NCI-H345 treated with DMSO at 0.1 percent for 48 hours (cell line): ENCODE measurements around the gene NIPBL.
"Not testable (repeated sequence)": the region's sequence is repeated elsewhere in the genome, so short reads cannot be mapped to it uniquely, and the experiment has no call there.

ENCODE experiments used
- DNase-seq: peaks from one replicate; lab custom pipeline; 2025; ENCODE audit not compliant: unreplicated experiment; lab: John Stamatoyannopoulos, UW

NIPBL gene, protein sequence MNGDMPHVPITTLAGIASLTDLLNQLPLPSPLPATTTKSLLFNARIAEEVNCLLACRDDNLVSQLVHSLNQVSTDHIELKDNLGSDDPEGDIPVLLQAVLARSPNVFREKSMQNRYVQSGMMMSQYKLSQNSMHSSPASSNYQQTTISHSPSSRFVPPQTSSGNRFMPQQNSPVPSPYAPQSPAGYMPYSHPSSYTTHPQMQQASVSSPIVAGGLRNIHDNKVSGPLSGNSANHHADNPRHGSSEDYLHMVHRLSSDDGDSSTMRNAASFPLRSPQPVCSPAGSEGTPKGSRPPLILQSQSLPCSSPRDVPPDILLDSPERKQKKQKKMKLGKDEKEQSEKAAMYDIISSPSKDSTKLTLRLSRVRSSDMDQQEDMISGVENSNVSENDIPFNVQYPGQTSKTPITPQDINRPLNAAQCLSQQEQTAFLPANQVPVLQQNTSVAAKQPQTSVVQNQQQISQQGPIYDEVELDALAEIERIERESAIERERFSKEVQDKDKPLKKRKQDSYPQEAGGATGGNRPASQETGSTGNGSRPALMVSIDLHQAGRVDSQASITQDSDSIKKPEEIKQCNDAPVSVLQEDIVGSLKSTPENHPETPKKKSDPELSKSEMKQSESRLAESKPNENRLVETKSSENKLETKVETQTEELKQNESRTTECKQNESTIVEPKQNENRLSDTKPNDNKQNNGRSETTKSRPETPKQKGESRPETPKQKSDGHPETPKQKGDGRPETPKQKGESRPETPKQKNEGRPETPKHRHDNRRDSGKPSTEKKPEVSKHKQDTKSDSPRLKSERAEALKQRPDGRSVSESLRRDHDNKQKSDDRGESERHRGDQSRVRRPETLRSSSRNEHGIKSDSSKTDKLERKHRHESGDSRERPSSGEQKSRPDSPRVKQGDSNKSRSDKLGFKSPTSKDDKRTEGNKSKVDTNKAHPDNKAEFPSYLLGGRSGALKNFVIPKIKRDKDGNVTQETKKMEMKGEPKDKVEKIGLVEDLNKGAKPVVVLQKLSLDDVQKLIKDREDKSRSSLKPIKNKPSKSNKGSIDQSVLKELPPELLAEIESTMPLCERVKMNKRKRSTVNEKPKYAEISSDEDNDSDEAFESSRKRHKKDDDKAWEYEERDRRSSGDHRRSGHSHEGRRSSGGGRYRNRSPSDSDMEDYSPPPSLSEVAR (N-terminal part only)

DNA sequence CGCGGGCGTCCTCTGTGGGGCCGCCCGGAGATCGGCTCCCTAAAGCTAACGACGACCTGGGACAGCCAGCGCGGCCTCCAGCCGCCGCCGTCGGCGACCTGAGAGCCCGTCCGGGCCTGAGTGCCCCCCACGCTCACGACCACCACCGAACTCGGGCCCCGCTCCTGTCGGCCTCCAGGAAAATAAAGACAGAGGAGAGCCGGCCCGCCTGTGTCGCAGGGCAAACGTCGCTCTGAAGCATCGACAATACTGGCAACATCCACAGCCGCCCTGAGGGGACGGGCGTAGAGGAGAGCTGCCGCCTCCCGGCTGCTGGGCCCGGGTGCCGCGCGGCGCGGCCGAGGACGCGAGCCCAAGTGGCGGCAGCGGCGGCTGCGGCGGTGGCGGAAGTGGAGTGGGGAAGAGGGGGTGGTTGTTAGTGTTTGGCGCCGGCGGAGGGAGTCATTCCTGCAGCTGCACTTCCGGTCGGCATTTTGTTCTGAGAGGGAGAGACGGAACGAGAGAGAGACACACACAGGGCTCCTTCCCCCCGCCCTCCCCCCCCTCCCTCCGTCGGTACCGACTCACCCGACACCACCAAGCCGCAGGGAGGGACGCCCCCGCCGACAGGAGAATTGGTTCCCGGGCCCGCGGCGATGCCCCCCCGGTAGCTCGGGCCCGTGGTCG lies at the start of gene NIPBL:
Gene NIPBL (plus strand): TSS at position 471 of the 666 bp plus-strand sequence. CDS start 76,928 bp downstream, outside the sequence.
- peak; percentile 81 for DNase-seq

DNA sequence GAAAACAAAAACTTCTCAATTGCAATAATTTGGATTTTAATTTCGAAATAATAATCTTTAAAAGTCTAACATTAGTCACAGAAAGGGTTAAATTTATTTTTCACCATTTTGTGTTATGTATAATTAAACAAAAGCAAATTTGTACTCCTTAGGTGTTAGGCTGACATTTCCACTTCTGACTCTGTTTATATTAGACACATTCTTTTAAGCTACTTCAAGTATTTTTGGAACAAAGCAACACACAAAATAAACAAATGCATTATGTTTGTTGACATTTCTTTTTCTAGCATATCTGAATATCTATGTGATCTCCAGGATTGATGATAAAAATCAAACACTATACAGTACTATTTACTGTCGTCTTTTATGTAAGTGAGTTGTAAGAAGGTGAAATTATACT lies 44.3 kb upstream of the NIPBL start:
- DNase-seq, result no peak

DNA sequence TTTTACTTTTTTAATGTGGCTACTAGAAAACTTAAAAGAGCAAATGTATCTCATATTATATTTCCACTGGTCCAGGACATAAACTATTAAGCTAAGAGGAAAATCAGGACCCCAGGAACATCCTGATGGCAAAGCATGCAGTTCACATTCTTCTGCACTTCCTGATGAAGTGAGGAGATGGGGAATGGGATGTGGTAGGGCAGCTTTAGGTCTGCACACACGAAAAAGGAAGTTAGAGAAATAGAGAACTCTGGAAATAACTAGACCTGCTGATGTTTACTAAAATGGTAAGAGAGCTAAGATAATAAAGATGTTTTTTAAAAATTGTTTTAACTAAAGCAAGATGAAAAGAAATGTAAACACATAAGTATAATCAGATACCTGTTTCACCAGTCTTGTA lies 39.7 kb upstream of the NIPBL start:
- DNase-seq, result no peak

DNA sequence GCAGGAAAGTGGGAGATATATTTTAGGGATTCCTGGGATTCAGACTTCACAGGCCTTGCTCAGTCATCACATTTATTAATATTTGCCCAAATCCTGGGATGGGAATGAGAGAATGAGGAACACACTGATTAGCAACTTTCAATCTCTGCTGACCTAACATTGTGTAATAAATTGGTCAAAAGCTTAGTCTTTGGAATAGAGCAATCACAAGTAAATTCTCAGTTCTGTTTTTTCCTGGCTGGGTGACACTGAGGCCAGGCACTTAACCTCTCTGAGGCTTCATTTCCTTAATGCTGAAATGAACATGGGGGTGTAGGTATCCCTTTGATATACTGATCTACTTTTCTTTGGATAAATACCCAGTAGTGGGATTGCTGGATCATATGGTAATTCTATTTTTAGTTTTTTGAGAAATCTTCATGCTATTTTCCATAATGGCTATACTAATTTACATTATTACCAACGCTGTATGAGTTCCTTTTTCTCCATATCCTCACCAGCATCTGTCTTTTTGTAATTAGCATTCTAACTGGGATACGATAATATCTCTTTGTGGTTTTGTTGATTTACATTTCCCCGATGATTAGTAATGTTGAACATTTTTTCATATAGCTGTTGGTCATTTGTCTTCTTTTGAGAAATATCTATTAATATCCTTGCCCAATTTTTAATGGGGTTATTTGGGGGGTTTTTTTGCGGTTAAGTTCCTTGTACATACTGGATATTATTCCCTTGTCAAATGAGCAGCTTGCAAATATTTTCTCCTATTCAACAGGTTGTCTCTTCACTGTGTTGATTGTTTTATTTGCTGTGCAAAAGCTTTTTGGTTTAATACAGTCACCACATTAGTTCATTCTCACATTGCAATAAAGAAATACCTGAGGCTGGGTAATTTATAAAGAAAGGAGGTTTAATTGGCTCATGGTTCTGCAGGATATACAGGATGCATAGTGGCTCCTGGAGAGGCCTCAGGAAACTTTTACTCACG lies 36.8 kb upstream of the NIPBL start:
- DNase-seq, result no peak

DNA sequence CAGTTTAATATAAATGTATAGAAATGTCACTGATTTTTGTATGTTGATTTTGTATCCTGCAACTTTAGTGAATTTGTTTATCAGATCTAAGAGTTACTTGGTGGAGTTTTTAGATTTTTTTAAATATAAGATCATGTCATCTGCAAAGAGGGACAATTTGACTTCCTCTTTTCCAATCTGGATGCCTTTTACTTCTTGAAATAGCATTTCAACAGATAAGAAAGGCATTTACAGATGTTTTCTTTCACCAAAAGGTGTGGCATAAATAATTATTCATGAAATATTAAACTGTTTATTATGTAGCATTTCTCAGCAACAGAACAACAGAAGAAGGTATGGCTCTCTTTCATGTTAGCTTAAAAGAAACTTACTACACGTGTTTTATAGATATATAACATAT lies 34.9 kb upstream of the NIPBL start:
- DNase-seq, result no peak

DNA sequence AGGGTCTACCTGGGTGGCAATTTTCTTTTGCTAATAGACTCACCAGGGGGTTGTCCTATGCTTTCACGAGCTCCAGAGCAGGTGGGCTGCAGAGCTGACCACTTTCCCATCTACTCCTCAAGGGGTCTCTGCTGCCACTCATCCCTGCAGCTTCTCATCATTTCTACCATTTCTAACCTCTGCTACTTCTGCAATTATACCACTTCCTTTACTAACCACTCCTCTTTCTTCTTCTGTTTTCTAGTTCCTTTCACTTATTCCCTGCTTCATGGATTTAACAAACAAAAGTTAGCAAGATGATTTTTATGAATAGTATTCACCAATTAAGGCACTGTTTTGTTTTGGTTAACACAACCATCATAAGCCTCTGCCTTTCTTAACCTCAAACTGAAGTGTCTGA lies 34.5 kb upstream of the NIPBL start:
- no peak for DNase-seq

DNA sequence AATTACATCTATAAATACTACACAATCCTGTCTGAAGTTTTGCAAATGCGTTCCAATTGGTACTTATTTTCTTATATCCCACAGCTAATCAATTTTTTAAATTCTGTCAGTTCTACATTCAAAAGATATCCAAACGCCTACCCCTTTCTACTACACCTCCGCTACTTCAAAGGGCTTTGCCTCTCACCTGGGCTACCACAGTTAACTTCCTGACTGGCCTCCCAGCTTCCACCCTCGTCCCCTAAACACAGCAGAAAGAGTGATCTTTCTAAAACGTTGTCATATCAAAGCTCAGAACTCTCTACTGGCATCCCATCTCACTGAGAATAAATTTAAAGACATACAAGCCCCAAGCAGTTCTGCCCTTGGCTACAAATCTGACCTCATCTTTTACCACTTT lies 32.3 kb upstream of the NIPBL start:
- DNase-seq, result no peak

DNA sequence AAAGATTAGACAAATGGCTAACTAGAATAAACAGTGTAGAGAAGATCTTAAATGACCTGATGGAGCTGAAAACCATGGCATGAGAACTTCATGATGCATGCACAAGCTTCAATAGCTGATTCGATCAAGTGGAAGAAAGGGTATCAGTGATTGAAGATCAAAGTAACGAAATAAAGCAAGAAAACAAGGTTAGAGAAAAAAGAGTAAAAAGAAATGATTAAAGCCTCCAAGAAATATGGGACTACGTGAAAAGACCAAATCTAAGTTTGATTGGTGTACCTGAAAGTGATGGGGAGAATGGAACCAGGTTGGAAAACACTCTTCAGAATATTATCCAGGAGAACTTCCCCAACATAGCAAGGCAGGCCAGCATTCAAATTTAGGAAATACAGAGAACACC lies 28.0 kb upstream of the NIPBL start:
- not testable (repeated sequence) for DNase-seq

DNA sequence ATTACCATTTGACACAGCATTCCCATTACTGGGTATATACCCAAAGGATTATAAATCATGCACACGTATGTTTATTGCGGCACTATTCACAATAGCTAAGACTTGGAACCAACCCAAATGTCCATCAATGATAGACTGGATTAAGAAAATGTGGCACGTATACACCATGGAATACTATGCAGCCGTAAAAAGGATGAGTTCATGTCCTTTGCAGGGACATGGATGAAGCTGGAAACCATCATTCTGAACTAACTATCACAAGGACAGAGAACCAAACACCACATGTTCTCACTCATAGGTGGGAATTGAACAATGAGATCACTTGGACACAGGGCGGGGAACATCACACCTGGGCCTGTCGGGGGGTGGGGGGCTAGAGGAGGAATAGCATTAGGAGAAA lies 23.7 kb upstream of the NIPBL start:
- DNase-seq, result not testable (repeated sequence)

DNA sequence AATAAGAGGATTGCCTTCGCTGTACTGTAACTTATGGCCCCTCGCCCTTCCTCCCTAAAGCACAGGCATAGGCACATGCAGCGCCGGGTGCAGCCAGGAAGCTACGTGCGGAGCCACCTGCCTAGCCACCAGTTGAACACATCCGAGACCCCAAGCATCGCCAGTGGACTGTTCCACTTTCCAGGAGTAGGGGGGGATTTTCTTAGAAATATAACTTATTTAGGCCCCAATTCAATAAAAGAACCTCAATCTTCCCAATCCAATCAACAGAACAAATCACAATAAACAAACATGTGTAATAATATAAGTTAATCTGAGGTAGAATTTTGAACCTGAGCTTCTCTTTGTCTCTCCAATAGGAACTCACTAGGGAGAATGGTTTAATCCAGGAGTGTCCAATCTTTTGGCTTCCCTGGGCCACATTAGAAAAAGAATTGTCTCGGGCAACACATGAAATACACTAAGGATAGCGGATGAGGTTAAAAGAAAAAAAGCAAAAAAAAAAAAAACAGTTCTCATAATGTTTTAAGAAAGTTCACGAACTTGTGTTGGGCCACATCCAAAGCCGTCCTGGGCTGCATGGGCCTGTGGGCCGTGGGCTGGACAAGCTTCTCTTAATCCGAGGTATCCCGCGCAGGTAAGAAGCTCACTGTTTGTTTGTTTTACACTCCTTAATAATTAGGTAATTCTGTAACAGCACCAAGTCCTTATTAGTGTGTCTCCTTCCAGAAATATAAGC lies 22.0 kb upstream of the NIPBL start:
- DNase-seq, result no peak

DNA sequence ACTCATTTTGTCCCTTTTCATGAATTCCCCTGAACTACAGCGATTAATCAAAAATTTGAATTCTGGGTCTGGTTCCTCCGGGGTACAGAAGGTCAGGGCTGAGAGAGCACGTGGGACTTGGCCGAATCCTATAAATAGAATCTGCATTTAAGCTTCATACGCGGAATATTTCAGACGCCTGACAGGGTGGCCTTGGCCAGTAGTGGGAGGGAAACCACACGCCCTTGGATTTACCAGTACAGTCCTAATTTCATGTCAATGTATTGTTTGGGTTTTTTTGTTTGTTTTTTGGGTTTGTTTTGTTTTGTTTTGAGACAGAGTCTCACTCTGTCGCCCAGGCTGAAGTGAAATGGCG lies 21.5 kb upstream of the NIPBL start:
- no peak for DNase-seq

DNA sequence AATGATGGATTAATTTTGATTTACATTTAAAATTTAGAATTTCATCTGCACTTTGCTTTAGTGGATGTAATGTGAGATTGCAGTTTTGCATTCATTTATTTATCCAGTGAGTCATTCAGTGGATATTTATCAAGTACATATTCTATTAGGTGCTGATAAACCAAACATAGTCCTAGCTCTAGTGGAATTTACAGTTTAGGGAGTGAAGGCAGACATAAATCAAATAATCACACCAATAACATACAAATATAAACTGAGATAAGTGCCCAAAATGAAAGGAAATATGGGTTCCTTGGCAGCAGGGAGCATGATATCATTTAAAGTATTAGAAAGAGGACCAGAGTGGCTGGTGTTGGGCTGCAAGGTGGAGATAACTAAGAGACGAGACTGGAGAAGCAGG lies 14.7 kb upstream of the NIPBL start:
- no peak for DNase-seq

DNA sequence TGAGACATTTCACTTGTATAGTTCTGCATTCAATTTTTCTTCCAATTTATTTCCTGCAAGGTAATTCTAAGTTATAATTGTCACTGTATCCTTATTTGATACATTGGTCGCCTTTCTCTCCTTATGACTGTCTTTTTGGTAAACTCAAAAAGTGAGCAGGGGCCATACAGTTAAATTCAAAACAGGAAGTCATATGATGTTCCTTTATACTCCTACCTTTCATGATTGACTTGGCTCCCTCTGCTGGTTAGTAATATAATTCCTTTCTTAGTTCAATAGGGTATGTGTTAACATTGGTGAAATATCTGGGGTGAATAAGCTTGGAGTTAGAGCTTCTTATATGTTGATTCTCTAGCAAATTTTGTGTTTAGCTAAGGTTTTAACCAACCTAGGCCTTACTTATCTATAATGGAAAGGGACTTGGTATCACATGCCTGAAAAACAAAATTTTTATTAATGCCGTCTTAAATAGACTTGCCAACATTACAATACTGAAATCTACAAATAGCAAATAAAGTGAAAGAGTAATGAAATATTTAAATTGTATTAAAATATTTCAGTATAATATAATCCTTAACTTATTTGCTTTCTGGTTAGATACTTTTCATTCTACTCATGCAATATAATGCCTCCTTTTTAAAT lies 6.0 kb upstream of the NIPBL start:
- DNase-seq, result peak; percentile 81

DNA sequence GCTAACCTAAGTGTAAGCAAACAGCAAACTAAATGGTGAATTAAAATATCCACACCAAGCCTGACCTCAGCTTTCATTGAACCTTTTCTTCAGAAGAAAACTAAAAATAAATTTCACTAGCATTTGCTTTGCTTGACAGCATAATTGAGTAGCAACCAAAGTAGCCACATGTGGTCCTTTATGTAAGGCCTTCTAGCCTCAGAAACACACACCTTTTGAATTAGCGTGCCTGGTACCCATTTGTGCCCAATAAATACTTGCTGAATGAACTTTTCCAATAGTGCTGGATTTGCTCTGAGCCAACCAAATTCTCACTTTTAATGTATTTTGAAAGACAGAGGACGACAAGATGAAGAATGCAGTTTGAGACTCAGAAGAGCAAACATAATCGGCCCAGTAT lies 2.1 kb upstream of the NIPBL start:
- DNase-seq, result peak; percentile 26

DNA sequence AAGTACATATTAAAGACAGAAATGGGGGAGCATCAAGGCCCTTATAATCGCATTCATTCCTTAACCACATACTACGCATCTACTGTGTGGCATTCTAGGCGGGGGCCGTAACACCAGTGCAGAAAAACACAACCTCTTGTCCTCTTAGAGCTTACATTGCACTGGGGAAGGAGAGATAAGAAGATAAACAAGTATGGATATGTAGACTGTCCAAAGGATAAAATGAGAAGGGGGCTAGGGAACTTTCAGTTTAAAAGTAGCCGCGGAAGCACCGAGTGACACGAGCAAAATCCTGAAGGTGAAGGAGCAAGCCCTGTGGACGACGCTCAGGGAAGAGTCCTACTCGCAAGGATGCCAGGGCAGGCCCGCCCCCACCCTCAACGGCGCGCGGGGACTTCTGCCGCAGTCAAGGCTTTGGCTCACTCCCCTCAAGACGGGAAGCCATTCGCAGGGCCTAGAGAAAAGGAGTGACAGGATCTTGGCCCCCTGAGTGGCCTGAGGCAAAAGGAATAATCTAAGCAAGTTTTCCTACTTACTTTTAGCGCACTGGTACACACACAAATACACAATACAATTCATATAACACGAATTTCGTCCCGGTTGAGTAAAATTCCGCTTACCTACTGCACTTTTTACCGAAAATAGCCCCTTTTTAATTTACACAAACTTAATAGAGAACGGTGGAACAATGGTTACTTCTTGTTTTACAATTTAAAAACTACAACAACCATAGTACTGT lies 1.3 kb upstream of the NIPBL start:
- peak; percentile 26 for DNase-seq

DNA sequence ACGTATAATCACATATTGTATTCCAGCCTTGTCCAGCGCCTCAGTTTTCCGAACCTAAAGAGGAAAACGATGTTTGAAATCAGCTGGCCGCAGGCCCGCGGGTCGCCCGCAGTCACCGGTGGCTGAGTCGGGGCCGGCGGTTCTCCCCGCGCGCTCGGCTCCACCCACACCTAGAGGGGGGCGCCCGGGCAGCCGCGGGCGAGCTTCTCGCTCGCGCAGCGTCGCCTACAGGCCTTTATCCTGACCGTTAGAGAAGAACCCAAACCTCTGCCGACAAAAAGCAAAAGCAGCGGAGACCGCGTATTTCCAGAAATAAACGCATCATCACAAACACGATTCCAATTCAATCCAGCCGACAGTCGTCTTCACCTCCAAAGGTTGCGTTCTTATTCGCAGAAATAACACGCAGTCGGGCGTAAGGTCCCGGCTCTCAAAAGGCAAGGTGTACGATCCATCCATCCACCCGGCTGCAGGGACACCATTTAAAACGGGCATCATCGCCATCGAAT lies 725 bp upstream of the NIPBL start:
- DNase-seq, result peak; percentile 60

DNA sequence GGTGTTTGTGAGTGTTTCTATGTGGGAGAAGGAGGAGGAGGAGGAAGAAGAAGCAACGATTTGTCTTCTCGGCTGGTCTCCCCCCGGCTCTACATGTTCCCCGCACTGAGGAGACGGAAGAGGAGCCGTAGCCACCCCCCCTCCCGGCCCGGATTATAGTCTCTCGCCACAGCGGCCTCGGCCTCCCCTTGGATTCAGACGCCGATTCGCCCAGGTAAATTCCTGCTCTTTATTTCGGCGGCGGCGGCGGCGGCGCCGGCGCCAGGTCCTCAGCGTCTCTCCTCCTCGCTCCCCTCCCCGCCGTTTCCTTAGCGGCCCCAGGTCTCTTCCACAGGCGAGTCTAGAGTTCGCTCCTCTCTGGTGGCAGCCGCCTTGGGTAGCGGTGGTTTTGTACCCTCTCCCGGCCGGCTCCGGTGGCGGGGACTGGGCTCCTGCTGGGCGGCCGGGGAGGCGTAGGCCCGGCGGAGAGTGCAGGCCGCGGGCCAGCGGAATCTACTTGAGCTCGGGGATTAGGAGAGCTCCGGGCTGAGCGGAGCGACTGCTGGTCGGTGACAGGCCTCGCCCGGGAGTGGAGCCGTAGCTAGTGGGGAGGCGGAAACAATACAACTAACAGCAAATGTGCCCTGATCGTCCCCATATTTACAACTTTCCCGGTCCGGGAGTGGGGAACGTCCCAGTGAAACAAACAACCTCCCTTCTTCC lies 547 bp downstream of the NIPBL start:
- DNase-seq, result peak; percentile 55
